ENCODE results near the gene ERCC6L2.

The ERCC6L2 gene

DNA sequence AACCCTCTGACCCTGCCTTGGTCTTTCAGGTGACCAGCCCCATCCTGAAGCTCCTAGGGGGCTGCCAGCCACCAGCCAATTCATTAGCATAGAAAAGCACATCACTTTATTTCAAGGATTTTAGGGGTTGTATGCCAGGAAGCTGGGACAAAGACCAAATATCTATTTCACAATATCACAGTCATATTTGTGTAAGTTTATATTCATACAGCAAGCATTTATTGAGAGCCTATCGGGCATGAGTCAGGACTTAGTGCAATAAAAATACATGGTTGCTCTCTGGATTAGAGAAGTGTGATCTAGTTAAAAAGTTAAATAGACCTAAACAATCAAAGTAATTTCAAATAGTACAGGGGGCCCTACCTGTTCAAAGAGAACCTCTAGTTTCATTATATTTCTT lies 113.8 kb downstream of the ERCC6L2 start:
- TF ChIP-seq, protein P1, sequence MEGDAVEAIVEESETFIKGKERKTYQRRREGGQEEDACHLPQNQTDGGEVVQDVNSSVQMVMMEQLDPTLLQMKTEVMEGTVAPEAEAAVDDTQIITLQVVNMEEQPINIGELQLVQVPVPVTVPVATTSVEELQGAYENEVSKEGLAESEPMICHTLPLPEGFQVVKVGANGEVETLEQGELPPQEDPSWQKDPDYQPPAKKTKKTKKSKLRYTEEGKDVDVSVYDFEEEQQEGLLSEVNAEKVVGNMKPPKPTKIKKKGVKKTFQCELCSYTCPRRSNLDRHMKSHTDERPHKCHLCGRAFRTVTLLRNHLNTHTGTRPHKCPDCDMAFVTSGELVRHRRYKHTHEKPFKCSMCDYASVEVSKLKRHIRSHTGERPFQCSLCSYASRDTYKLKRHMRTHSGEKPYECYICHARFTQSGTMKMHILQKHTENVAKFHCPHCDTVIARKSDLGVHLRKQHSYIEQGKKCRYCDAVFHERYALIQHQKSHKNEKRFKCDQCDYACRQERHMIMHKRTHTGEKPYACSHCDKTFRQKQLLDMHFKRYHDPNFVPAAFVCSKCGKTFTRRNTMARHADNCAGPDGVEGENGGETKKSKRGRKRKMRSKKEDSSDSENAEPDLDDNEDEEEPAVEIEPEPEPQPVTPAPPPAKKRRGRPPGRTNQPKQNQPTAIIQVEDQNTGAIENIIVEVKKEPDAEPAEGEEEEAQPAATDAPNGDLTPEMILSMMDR (IDR thresholded peaks at IDR 0.05; ENCODE audit: low read depth, low read length), result no peak
- DNase-seq (ENCODE audit: extremely low read depth, low read depth), result no peak

DNA sequence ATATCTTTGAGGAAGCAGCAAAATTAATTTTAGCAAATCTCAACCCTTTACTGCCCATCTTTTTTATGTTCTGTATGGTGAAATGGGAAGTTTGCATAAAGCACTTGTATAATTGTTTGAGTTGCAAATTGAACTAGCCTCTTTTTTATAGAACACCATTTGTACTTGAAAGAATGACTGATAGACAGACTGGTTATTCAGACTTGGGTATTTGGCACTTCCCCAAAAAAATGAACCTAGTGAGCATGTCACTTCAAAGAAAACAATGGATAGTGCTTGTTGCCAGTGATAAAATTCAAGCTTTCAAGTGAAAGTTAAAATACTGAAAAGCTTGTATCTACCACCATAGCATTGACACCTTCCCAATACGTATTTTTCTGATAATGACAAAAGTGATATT lies 115.8 kb downstream of the ERCC6L2 start:
- TF ChIP-seq, protein P1 (IDR thresholded peaks at IDR 0.05; ENCODE audit: low read depth, low read length), result no peak
- DNase-seq (ENCODE audit: extremely low read depth, low read depth), result no peak

DNA sequence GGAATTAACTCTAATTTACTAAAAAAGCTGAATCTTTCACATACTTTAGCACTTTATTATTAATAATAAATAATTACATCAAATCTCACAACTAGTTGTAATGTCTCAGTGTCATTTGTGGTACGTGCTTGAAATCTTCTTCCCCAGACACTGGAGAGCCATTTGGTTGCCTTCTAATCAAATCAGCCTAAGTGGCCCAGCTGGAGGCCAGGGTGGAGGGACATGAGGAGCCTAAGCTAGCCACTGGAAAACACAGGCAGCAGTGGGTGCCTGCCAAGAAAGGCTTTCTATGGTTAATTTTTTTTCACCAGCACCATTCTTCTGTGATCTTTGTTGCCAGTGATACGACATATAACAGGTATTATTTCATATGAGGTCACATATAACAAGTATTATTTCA lies 117.0 kb downstream of the ERCC6L2 start:
- no peak for DNase-seq (ENCODE audit: extremely low read depth, low read depth)
- TF ChIP-seq, protein P1 (IDR thresholded peaks at IDR 0.05; ENCODE audit: low read depth, low read length), result no peak

DNA sequence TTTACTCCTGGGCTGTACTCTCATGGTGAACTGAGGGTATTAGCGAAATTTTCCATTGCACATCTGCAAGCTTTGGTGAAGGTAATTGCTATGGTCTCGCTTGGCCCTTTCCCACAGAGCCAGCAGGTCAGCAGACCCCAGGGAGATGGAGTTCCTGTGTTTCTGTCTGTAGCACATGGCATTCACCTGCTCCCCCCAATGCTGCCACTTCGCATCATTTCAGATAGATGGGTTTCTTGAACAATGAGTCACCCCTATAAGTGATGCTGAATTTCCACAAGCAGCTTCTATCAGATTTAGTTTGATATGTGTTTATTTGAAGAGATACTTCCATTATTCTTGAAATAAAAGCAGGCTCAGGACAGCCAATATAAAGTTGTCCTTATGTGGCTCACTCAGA lies 117.8 kb downstream of the ERCC6L2 start:
- no peak for DNase-seq (ENCODE audit: extremely low read depth, low read depth)
- TF ChIP-seq, protein P1 (IDR thresholded peaks at IDR 0.05; ENCODE audit: low read depth, low read length), result no peak

DNA sequence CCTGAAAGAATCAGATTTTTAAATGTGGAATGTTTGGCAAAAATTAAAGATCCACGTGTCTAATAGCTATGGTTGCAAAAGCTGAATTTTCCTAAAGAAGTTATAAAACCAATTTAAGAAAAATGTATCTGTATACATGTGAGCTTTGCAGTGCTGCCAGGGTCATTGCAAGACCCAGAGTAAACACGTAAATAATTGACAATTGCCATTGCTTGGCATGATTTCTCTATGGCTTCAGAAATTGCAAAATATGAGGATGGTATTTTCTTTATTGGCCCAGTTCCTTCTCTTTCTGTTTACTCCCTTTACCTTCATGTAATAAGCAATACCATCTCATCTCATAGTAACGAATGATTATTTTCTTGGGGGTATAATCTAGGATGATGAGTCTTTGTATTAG lies 123.9 kb downstream of the ERCC6L2 start:
- no peak for DNase-seq (ENCODE audit: extremely low read depth, low read depth)
- TF ChIP-seq, protein P1 (IDR thresholded peaks at IDR 0.05; ENCODE audit: low read depth, low read length), result no peak

DNA sequence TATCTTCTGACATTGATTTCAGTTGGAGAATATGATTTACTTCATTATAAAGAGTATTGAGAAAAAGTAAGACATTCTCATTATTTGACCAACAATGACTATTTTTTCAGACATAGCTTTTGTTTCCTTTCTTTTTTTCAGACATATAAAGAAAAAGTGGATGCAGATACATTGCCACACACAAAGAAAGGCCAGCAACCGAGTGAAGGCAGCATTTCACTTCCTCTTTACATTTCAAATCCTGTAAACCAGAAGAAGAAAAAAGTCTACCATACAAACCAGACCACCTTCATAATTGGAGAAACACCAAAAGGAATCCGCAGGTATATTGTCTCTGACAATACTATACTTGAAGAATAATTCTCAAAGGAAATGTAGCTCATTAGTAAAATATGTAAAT lies 128.9 kb downstream of the ERCC6L2 start:
- DNase-seq (ENCODE audit: extremely low read depth, low read depth), result no peak
- TF ChIP-seq, protein P1 (IDR thresholded peaks at IDR 0.05; ENCODE audit: low read depth, low read length), result no peak

DNA sequence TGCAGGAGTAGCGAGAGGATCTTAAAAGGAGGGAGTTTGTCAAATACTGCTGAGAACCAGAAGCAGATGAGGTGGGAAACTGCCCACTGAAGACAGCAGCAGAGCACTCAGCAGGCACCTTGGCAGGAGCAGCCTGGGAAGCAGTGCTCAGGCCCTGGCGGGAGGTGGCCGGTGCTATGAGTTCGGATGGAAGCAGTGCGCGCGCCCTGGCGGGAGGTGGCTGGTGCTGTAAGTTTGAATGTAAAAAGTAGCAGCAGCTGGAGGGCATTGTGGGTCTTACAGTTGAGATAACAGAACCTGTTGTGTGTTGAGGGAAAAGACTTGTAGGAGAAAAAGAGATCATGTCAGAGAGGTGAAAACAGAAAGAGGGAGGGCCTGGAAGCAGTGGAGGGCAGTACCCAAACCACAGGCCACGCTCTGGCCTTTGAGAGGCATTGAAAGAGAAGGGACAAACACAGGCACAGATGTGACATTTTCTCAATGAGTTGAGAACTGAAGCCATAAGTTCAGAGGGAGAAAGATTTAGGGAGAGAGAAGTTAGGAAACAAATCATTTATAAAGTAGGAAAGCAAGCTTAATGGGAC lies 130.9 kb downstream of the ERCC6L2 start:
- TF ChIP-seq, protein P1 (IDR thresholded peaks at IDR 0.05; ENCODE audit: low read depth, low read length), result no peak
- DNase-seq (ENCODE audit: extremely low read depth, low read depth), result no peak

All from AG09319 (cell line).